ENCODE results near the gene CDH8.
"Not testable (repeated sequence)": the region's sequence is repeated elsewhere in the genome, so short reads cannot be mapped to it uniquely, and the experiment has no call there.

CDH8 gene

GRCh38 chr16:61763013-61763412, 273.2 kb downstream of the CDH8 start:
- no peak for DNase-seq

GRCh38 chr16:61730997-61731396, 305.2 kb downstream of the CDH8 start:
- DNase-seq = no peak

GRCh38 chr16:61726701-61727100, 309.5 kb downstream of the CDH8 start:
- no peak for DNase-seq

GRCh38 chr16:61726125-61726524, 310.1 kb downstream of the CDH8 start:
- DNase-seq = no peak

- no peak for DNase-seq
These were observed 314.7 kb downstream of the CDH8 start for GRCh38 chr16:61721544-61721943.

- DNase-seq = no peak
These were observed 320.8 kb downstream of the CDH8 start for GRCh38 chr16:61715393-61715792.

GRCh38 chr16:61713787-61714186, 322.5 kb downstream of the CDH8 start:
- DNase-seq = no peak

- not testable (repeated sequence) for DNase-seq
These were observed 336.6 kb downstream of the CDH8 start for GRCh38 chr16:61699640-61700039.

- no peak for DNase-seq
These were observed 351.7 kb downstream of the CDH8 start for GRCh38 chr16:61684541-61684940.

GRCh38 chr16:61681673-61682072, 354.6 kb downstream of the CDH8 start:
- no peak for DNase-seq

- DNase-seq = no peak
These were observed 355.1 kb downstream of the CDH8 start for GRCh38 chr16:61681124-61681523.

- no peak for DNase-seq
These were observed 358.1 kb downstream of the CDH8 start for GRCh38 chr16:61678182-61678581.

- no peak for DNase-seq
These were observed 358.5 kb downstream of the CDH8 start for GRCh38 chr16:61677776-61678175.

GRCh38 chr16:61676740-61677139, 359.5 kb downstream of the CDH8 start:
- DNase-seq = no peak

- no peak for DNase-seq
These were observed 365.1 kb downstream of the CDH8 start for GRCh38 chr16:61671161-61671560.

- DNase-seq = no peak
These were observed 370.7 kb downstream of the CDH8 start for GRCh38 chr16:61665512-61665911.

- DNase-seq = no peak
These were observed 376.3 kb downstream of the CDH8 start for GRCh38 chr16:61659936-61660335.

- DNase-seq = no peak
These were observed 381.3 kb downstream of the CDH8 start for GRCh38 chr16:61654962-61655361.

- no peak for DNase-seq
These were observed 382.7 kb downstream of the CDH8 start for GRCh38 chr16:61653544-61653943.

GRCh38 chr16:61645561-61645960, 390.7 kb downstream of the CDH8 start:
- no peak for DNase-seq

- DNase-seq = no peak
These were observed 391.5 kb downstream of the CDH8 start for GRCh38 chr16:61644736-61645135.

- DNase-seq = no peak
These were observed 418.9 kb downstream of the CDH8 start for GRCh38 chr16:61617219-61617783.

- DNase-seq = no peak
These were observed 420.1 kb downstream of the CDH8 start for GRCh38 chr16:61616088-61616487.

GRCh38 chr16:61611847-61612491, 424.3 kb downstream of the CDH8 start:
- DNase-seq = no peak

GRCh38 chr16:61606581-61606980, 429.7 kb downstream of the CDH8 start:
- DNase-seq = no peak

Measured in SW 1271 (cell line).